ENCODE measurements around the gene STRIP2.
"Not testable (repeated sequence)": the region's sequence is repeated elsewhere in the genome, so short reads cannot be mapped to it uniquely, and the experiment has no call there.

Gene STRIP2

DNA sequence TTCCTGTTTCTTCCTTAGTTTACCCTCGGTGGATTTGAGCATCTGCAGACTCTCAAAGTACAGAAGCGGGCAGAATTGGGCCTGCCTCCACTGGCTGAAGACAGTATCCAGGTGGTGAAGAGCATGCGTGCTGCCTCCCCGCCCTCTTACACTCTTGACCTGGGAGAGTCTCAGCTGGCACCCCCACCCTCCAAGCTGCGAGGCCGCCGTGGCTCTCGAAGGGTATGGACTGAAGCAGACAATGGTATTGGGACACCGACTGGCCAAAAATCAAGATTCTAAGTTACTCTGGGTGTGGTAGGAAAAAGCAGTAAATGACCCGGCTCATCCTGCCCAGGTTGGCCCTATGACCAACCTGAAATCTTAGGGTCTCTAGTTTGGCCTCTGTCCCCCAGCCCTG is 22.2 kb downstream of the STRIP2 start:
- no peak for DNase-seq

DNA sequence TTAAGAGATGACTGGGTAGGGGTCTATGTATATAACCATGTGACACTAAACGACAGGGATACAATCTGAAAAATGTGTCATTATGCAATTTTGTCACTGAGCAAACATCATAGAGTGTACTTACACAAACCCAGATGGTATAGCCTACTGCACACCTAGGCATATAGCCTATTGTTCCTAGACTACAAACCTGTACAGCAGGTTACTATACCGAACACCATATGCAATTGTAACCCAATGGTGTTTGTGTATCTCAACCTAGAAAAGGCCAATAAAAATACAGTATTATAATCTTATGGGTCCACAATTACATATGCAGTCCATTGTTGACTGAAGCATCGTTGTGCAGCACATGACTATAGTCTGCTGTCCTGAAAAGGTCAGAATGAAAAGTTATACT is 22.9 kb downstream of the STRIP2 start:
- no peak for DNase-seq

DNA sequence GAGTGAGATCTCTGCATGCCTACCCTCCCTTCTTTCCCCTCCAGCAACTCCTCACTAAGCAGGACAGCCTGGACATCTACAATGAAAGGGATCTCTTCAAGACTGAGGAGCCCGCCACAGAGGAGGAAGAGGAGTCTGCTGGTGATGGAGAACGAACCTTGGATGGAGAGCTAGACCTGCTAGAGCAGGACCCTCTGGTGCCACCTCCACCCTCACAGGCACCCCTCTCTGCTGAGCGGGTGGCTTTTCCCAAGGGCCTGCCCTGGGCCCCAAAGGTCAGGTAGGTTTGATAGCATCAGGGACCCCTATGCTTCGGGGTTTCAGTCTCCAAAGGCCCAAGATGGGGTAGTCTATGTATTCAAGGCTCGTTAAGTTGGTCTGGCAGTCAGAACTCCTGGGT is 23.9 kb downstream of the STRIP2 start:
- DNase-seq, result no peak

DNA sequence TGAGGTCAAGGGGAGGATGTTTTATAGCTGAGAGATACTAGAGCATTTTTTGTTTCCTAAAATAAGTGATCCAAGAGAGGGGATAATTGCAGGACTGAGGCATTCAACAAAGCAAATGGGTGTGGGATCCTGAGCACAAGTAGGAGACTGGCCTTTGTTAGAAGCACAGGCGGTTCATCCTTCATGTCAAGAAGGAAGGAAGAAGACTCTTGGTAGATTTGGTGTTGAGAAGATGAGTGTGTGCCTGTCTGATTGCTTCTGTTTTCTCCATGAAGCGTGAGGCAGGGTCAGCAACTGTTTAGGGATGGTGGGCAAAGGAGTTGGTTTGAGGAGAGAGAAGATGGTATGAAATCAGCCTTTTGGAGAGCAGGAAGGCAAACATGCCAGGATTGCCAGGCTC is 27.6 kb downstream of the STRIP2 start:
- no peak for DNase-seq

DNA sequence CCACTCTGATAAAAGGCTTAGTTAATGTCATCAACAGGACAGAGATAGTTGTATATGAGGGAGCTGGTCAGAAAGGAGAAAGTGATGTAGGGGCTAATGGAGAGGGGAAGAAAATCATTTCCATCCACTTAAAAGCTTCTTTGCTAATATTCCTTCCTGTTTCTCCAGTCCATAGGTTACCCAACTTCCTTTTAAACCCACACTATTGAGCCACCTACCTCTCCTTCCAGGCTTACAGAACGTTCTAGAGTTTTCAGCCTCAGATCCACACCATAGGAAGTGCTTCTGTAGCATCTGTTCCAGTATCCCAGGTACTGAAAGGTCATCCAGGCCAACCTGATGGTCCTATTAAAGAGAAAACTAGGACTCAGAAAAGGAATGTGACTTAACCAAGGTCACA is 28.2 kb downstream of the STRIP2 start:
- no peak for DNase-seq

DNA sequence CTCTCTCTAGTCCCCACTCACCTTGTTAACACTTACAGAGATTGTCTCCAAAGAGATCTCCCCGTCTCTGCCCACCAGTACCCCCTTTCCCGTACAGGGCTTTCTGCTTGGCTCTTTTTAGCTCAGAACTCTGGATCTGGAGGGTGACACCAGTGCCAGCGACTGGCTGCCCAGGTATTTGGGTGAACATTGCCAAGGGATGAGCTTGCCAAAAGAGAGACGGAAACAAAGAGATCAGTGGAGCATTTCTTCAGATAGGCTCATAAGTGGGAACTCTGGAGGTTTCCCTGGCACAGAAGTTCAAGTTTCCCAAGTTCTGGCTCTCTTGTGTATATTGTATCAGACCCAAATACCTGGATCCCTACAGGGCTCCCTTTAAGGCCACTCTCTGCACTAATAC is 30.0 kb downstream of the STRIP2 start:
- DNase-seq, result no peak

DNA sequence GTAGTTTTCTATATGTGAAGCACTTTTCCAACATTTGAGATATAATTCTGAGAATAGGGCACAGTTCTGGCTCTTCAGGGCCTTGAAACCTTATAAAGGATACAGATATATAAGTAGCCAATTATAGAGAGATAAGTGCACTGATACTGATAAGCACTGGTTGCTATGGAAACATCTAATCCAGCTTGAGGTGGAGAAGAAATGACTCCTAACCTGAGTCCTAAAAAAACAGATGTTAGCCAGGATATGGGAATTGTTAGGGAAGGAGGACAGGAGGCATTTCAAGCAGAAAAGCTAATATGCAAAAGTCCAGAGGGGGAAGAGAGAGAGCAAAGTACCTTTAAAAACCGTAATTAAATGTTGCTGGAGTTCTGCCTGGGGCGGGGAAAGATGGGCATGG is 30.8 kb downstream of the STRIP2 start:
- DNase-seq, result no peak

DNA sequence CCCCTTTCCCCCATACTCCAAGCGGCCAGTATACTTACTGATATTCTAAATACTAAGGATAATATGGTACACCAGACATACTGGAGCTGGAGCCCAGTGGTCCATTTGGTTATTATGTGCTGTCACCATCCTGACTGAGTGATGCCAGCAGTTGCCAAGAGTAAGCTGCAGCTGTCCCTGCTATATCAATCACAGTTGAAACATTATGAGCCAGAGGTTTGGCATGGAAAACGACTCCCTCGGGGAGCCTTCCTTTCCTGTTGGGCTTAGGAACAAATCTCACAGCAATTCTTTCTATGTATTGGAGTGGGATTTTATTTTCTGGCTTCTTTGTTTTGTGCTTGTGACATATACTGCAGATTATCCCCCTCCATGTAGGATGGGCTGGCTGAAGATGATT is 32.6 kb downstream of the STRIP2 start:
- DNase-seq, result peak; percentile 16

DNA sequence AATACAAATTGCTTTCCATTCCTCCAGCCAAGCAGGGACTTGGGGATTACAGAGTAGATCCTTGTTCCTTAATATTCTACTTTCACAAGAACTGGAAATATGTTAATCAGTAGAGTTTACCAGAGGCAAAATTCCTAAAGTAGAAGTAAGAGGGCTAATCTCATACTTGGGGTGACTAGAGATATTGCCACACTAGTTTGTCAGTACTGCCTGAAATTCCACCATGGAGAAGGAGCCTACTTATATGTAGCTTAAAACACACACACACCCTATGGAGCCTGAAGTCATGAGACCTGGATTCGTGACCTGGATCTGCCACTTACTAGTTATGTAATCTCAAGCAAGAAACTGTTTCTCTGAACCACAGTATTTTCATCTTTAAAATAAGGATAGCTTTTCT is 33.9 kb downstream of the STRIP2 start:
- peak; percentile 44 for DNase-seq

DNA sequence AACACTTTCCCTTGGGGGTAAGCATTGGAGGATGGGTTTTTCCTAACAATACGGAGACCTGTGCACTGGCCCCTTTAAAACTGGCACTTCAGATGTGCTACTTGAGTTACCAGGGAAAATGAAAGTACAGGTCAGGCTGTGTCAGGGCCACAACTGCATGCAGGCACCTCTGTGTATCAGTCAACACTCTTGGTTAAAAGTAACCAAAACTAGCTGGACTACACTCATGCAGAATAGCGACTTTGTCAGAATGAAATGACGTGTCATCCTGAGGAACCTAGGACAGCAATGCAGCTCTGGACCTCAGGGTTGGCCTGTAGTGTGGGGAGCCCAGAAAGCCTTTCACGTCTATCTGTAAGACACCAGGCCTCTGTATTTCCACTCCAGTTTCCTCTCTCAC is 34.3 kb downstream of the STRIP2 start:
- DNase-seq, result no peak

DNA sequence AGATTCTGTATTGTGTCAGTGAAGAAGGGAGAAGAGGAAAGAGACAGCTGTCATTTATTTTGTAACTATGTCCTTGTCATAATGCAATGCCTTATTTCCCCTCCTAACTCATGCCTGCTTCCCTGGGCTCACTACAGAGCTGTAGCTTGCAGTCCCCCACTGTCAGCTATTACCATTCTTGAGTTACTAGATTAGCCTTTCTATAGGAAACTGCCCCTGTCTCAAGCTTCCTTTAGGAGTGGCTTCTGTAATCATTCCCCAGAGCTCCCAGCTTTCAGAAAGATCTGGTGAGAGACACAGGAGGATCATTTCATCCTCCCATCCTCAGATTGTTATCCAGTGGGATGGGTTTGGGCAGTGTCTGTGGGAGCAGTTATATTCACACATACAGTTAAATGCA is 35.7 kb downstream of the STRIP2 start:
- no peak for DNase-seq

DNA sequence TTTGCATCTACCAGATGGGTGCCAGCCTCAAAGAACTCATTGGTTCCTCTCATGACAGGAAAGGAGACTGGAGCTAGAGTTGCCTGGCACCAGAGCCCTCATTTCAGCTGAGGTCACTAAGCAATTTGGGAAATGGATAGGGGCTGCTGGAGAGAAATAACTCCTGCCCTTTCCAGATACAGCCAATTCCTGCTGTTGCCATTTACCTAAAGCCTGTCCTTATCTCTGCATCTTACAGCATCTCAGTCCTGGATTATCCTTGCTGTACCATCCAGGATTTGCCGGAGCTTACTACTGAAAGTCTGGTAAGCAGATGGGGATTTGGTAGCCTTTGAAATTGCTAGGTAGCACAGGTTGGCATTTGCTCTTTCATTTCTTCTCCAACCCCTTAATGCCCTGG is 36.2 kb downstream of the STRIP2 start:
- no peak for DNase-seq

DNA sequence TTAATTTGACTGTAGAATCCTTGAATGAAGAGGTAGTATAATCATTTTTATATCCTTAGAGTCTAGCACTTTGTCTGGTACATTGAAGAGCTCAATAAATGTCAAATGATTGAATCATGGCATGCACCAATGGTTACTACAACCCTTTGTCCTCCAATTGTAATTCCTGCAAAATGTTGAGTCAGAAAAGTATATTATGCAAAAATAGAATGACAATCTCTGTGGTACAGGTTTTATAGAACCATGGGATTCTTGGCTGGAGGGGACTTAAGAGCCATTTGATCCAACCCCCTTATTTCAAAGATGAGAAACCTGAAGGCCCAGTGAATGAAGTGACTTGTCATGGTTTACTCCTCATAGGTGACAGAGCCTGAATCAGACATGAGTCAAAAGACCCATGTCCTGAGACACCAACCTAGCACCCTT is 37.2 kb downstream of the STRIP2 start:
- no peak for DNase-seq

DNA sequence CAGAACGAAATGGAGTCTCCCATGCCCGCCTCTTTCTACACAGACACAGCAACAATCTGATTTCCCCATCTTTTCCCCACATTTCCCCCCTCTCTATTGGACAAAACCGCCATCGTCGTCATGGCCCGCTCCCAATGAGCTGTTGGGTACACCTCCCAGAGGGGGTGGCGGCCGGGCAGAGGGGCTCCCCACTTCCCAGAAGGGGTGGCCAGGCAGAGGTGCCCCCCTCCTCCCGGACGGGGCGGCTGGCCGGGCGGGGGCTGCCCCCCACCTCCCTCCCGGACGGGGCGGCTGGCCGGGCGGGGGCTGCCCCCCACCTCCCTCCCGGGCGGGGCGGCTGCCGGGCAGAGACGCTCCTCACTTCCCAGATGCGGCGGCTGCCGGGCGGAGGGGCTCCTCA is 41.7 kb downstream of the STRIP2 start:
- DNase-seq, result not testable (repeated sequence)

DNA sequence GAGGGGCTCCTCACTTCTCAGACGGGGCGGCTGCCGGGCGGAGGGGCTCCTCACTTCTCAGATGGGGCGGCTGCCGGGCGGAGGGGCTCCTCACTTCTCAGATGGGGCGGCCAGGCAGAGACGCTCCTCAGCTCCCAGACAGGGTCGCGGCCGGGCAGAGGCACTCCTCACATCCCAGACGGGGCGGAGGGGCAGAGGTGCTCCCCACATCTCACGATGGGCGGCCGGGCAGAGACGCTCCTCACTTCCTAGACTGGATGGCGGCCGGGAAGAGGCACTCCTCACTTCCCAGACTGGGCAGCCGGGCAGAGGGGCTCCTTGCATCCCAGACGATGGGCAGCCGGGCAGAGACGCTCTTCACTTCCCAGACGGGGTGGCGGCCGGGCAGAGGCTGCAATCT is 42.2 kb downstream of the STRIP2 start:
- not testable (repeated sequence) for DNase-seq

DNA sequence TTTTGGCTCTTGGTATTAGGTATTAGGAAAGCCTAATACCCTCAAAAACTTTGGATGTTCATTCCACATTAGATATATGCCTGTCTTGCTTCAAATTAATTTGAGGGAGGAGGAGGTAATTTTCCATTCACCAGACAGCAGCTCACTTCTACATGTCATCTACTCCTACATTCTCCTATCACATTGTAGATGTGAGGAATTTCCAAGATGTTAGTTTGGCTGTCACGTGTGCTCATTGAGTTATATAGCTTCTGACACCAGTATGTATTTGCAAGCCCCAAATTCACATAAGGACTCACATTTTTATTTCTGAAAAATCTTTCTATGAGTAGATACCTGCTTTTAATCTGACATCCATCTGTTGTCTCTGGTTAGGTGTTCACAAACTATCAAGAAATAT is 45.6 kb downstream of the STRIP2 start:
- no peak for DNase-seq

DNA sequence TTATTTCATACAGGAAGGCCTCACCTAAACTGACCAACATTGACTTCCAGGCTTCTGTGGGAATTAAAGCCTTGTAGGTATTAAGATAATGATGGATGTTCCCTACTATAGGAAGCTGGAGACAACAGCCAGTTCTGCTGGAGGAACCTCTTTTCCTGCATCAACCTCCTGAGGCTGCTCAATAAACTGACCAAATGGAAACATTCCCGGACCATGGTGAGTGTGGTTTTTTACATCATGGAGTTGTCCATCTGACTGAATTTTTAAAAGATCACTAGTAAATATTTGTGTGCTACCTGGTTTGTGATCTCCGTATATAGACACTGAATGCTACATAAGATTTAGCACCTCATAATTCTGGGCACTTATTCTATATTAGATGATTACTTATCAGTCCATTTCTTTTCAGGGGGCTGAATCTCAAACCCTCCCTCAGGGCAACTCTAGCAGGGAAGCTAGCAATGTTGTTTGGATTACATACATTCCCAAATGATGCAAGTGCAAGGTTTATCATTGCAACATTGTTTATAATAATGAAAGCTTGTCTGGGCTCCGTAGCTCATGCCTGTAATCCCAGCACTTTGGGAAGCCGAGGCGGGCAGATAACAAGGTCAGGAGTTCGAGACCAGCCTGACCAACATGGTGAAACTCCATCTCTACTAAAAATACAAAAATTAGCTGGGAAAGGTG is 46.6 kb downstream of the STRIP2 start:
- DNase-seq, result no peak

DNA sequence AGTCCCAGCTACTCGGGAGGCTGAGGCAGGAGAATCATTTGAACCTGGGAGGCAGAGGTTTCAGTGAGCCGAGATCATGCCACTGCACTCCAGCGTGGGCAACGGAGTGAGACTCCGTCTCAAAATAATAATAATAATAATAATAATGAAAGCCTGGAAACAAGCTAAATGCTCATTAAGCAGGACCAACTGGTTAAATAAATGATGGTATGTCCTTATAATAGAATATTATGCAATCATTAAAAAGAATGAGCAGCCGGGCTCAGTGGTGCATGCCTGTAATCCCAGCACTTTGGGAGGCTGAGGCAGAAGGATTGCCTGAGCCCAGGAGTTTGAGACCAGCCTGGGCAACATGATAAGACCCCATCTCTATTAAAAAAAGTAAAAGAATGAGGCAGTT is 47.1 kb downstream of the STRIP2 start:
- DNase-seq, result not testable (repeated sequence)

DNA sequence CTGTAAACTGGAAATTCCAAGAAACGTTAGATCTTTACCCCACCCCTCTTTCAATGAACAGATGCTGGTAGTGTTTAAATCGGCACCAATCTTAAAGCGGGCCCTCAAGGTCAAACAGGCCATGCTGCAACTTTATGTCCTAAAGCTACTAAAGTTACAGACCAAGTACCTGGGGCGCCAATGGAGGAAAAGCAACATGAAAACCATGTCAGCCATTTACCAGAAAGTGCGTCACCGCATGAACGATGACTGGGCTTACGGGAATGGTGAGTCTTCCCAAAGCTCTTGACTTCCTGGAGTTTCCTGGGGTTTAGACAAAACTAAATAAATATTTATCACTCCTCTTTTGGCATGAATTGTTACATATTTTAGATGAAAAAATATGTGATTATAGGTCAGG is 48.5 kb downstream of the STRIP2 start:
- DNase-seq, result no peak

DNA sequence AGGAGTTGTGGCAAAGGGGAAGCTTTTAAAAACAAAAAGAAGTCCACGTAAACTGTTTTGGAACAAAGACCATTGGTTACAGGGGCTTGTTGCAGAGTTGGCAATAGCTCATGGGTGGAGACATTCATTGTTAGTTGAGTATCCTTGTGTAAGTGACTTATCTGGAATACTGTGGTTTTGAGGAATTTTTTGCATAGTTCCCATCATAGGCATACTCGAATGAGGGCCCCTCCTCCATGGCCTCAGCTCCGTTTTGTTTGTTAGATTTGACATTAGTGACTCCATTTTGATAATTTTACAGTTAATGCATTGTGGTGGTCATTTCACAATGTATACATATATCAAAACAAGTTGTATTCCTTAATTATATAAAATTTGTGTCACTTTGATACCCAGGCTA is 55.3 kb downstream of the STRIP2 start:
- peak; percentile 89 for DNase-seq

DNA sequence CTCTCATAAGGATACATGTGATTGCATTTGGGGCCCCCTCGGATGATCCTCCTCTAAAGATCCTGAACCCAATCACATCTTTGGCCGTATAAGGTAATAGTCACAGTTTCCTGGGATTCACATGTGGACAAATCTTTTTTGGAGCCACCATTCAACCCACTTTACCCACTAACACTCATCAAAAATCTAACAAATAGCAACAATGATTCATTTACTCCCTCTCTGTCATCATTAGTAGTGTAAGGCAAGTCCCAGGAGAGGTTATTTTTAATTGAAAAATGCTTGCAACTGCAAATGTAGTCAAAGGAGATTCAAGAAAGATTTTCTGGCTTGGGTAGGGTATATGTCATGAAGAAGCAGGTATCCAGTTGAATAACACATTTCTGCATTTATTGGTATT is 58.2 kb downstream of the STRIP2 start:
- DNase-seq, result no peak

DNA sequence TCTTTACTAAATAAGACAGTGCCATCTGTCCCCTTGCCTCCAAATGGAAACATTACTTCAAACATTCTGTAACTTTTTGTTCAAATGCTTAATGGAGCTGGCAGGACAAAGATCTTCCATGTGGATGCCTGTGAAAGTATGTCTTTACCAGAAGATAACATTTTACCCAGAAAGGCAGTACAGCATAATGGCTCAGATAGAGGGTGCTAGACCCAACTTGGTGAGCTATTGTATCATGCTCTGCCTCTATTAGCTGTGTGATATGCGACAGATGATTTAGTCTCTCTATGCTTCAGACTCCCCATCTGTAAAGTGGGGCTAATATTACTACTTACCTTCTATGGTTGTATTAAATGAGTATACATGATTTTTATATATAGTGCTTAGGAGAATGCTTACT is 59.3 kb downstream of the STRIP2 start:
- no peak for DNase-seq

DNA sequence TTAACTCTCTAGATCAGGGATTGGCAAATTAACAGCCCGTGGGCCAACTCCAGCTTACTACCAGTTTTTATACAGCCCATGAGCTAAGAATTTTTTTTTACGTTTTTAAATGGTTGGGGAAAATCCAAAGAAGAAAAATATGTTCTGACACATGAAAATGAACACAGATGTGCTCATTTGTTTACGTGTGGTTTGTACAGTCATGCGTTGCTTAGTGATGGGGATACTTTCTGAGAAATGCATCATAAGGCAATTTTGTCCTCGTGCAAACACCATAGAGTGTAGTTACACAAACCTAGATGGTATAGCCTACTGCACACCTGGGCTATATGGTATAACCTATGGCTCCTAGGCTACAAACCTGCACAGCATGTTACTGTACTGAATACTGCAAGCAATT is 59.8 kb downstream of the STRIP2 start:
- DNase-seq, result peak; percentile 80

DNA sequence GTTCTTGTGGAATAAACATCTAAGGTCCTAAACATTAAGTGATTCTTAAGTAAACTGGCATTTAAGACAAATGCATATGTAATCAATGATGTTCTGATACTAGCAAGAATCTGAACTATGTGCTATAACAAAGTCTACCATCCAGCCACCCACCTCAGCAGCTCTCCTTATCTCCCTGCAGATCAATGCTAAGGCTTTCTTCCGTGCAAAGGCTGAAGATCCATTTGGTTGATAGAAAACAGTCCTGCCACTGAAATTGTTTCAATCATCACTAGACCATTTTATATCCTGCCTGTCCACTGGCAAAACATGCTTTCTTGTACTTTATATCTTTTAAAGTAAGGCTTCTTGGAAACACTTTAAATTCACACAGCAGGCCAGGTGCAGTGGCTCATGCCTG is 61.8 kb downstream of the STRIP2 start:
- DNase-seq, result no peak

DNA sequence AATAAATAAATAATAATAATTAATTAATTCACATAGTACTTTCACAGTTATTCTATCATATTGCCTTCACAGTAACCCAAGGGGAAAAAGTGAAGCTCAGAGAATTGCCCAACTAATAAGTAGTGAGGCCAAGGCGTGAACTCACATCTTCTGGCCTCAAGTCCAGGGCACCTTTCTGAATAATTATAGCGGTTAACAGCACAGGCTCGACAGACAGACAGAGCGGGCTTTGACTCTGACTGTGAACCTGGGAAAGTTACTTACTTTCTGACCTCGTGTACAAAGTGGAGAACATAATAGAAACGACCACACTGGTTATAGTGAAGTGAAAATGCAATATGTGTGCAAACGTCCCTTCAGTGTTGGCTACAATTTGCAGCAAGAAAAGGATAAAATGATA is 62.4 kb downstream of the STRIP2 start:
- DNase-seq, result no peak
